Measurements from ENCODE around the gene RAB6B.
A peak's percentile ranks its signal among the peaks of the same experiment; 100 is the strongest.

The RAB6B gene

GRCh38 chr3:133871368-133872090 is 24.2 kb downstream of the RAB6B start:
- no peaks in the 10 kb centered on the region for H3K27me3 ChIP-seq
- no peaks in the 10 kb centered on the region for H3K9me3 ChIP-seq
- no peak overlapping the region for H3K4me2 ChIP-seq
- H3K36me3 ChIP-seq, result no peaks in the 10 kb centered on the region
- no peak overlapping the region for H3K27ac ChIP-seq
- no peak overlapping the region for H3K4me3 ChIP-seq
- no peaks in the 10 kb centered on the region for H3K4me1 ChIP-seq
- H3K9ac ChIP-seq, result no peak overlapping the region
- no peak for TF ChIP-seq Cebpa-rat (IDR thresholded peaks at IDR 0.05)
- no peaks in the 10 kb centered on the region for H4K20me1 ChIP-seq

GRCh38 chr3:133870822-133871221 is 24.9 kb downstream of the RAB6B start:
- Histone ChIP-seq H3K27ac (no peak overlapping the region), H3K27me3 (no peaks in the 10 kb centered on the region), H3K9ac (no peak overlapping the region), H3K36me3 (no peaks in the 10 kb centered on the region), H4K20me1 (no peaks in the 10 kb centered on the region), H3K9me3 (no peaks in the 10 kb centered on the region), H3K4me3 (no peak overlapping the region), H3K4me2 (no peak overlapping the region), H3K4me1 (peaks cover 4% of the 10 kb centered on the region)
- no peak for TF ChIP-seq Cebpa-rat (IDR thresholded peaks at IDR 0.05)

- no peaks in the 10 kb centered on the region for H4K20me1 ChIP-seq
- no peak overlapping the region for H3K9ac ChIP-seq
- no peak for TF ChIP-seq Cebpa-rat (IDR thresholded peaks at IDR 0.05)
- H3K27ac ChIP-seq, result no peak overlapping the region
- no peak overlapping the region for H3K4me2 ChIP-seq
- H3K36me3 ChIP-seq, result no peaks in the 10 kb centered on the region
- no peaks in the 10 kb centered on the region for H3K9me3 ChIP-seq
- peaks cover 16% of the 10 kb centered on the region for H3K4me1 ChIP-seq
- no peak overlapping the region for H3K4me3 ChIP-seq
- no peaks in the 10 kb centered on the region for H3K27me3 ChIP-seq
Observed at GRCh38 chr3:133869586-133869985, 26.1 kb downstream of the RAB6B start.

- no peak overlapping the region for H3K4me3 ChIP-seq
Observed at GRCh38 chr3:133868758-133869475, 26.8 kb downstream of the RAB6B start.

GRCh38 chr3:133868186-133868585 is 27.5 kb downstream of the RAB6B start:
- no peak overlapping the region for H3K4me3 ChIP-seq
- H3K9ac ChIP-seq, result no peak overlapping the region
- H3K4me2 ChIP-seq, result no peak overlapping the region
- no peaks in the 10 kb centered on the region for H3K9me3 ChIP-seq
- TF ChIP-seq Cebpa-rat (IDR thresholded peaks at IDR 0.05), result no peak
- H3K27ac ChIP-seq, result no peak overlapping the region
- no peaks in the 10 kb centered on the region for H3K36me3 ChIP-seq
- H3K27me3 ChIP-seq, result no peaks in the 10 kb centered on the region
- peaks cover 25% of the 10 kb centered on the region for H3K4me1 ChIP-seq
- no peaks in the 10 kb centered on the region for H4K20me1 ChIP-seq

More at GRCh38 chr3:133868758-133869475, 26.8 kb downstream of the RAB6B start:
- no peak overlapping the region for H3K4me2 ChIP-seq
- H3K27ac ChIP-seq, result no peak overlapping the region
- H4K20me1 ChIP-seq, result no peaks in the 10 kb centered on the region
- H3K4me1 ChIP-seq, result peaks cover 23% of the 10 kb centered on the region
- no peaks in the 10 kb centered on the region for H3K9me3 ChIP-seq
- no peak for TF ChIP-seq Cebpa-rat (IDR thresholded peaks at IDR 0.05)
- H3K27me3 ChIP-seq, result no peaks in the 10 kb centered on the region
- H3K9ac ChIP-seq, result no peak overlapping the region
- H3K36me3 ChIP-seq, result no peaks in the 10 kb centered on the region

- Histone ChIP-seq H3K4me2 (no peak overlapping the region; the same call in 1 of the 2 replicates), H3K27me3 (no peaks in the 10 kb centered on the region), H3K27ac (no peak overlapping the region), H3K4me3 (no peak overlapping the region), H3K36me3 (no peaks in the 10 kb centered on the region), H4K20me1 (no peaks in the 10 kb centered on the region), H3K9me3 (no peaks in the 10 kb centered on the region), H3K4me1 (peaks cover 25% of the 10 kb centered on the region), H3K9ac (no peak overlapping the region)
- TF ChIP-seq Cebpa-rat (IDR thresholded peaks at IDR 0.05), result no peak
Observed at GRCh38 chr3:133866141-133866540, 29.5 kb downstream of the RAB6B start.

- Histone ChIP-seq H4K20me1 (no peaks in the 10 kb centered on the region), H3K27ac (peak overlapping the region; percentile 21; the same call in 1 of the 2 replicates), H3K27me3 (no peaks in the 10 kb centered on the region), H3K36me3 (no peaks in the 10 kb centered on the region), H3K9ac (no peak overlapping the region), H3K4me2 (peak overlapping the region; percentile 55), H3K4me1 (peaks cover 25% of the 10 kb centered on the region), H3K4me3 (no peak overlapping the region), H3K9me3 (no peaks in the 10 kb centered on the region)
- TF ChIP-seq Cebpa-rat (IDR thresholded peaks at IDR 0.05), result no peak
Observed at GRCh38 chr3:133865136-133865855, 30.4 kb downstream of the RAB6B start.

- H3K27me3 ChIP-seq, result no peaks in the 10 kb centered on the region
- no peaks in the 10 kb centered on the region for H4K20me1 ChIP-seq
- peaks cover 25% of the 10 kb centered on the region for H3K4me1 ChIP-seq
- no peaks in the 10 kb centered on the region for H3K9me3 ChIP-seq
- H3K4me2 ChIP-seq, result peak overlapping the region; percentile 55; the same call in 1 of the 2 replicates
- no peaks in the 10 kb centered on the region for H3K36me3 ChIP-seq
- H3K4me3 ChIP-seq, result no peak overlapping the region
- no peak overlapping the region for H3K9ac ChIP-seq
- H3K27ac ChIP-seq, result no peak overlapping the region
- no peak for TF ChIP-seq Cebpa-rat (IDR thresholded peaks at IDR 0.05)
Observed at GRCh38 chr3:133864616-133865015, 31.1 kb downstream of the RAB6B start.

GRCh38 chr3:133863911-133864310 is 31.8 kb downstream of the RAB6B start:
- Histone ChIP-seq H3K27me3 (no peaks in the 10 kb centered on the region), H3K27ac (no peak overlapping the region), H3K4me1 (peaks cover 25% of the 10 kb centered on the region), H3K9me3 (no peaks in the 10 kb centered on the region), H3K4me3 (no peak overlapping the region), H3K4me2 (no peak overlapping the region), H4K20me1 (no peaks in the 10 kb centered on the region), H3K36me3 (no peaks in the 10 kb centered on the region), H3K9ac (no peak overlapping the region)
- TF ChIP-seq Cebpa-rat (IDR thresholded peaks at IDR 0.05), result no peak

- Histone ChIP-seq H3K27me3 (no peaks in the 10 kb centered on the region), H4K20me1 (no peaks in the 10 kb centered on the region), H3K4me1 (peaks cover 32% of the 10 kb centered on the region), H3K36me3 (no peaks in the 10 kb centered on the region), H3K9me3 (no peaks in the 10 kb centered on the region), H3K4me3 (no peak overlapping the region), H3K9ac (no peak overlapping the region), H3K4me2 (no peak overlapping the region), H3K27ac (no peak overlapping the region)
- no peak for TF ChIP-seq Cebpa-rat (IDR thresholded peaks at IDR 0.05)
Observed at GRCh38 chr3:133862161-133862560, 33.5 kb downstream of the RAB6B start.

Measured in BLaER1 (cell line).